Right lobe of liver (tissue), 4 donors: ENCODE data around the gene TAMALIN.

Experiments used
- CTCF ChIP-seq, 4 donors: fragments of 200-600 bp in 3 of 4; fragments of 450-650 bp in 1 of 4; IDR thresholded peaks; one replicate each; pipeline versions ENCODE4 v1.5.1 to v1.8.0; 2016 to 2022; ENCODE audit warnings: antibody characterized with exemption in 4 of 4, mild to moderate bottlenecking in 2 of 4
- POLR2A ChIP-seq: fragments of 450-650 bp; IDR thresholded peaks from one replicate; pipeline ENCODE4 v1.6.1; 2017; ENCODE audit warnings: antibody characterized with exemption, mild to moderate bottlenecking
- donor health status: DM: no; HTN: no; CAD: no.
- donor health status: DM: no; HTN: no; CAD: no.
- donor health status: DM: no; HTN: yes; CAD: no.

GRCh38 chr12:52027085-52027843, 20.5 kb downstream of the TAMALIN start:
- TF ChIP-seq POLR2A (no peak), CTCF (IDR thresholded peaks at IDR 0.05) (no peak)
